H9 (cell line): ENCODE results near the gene MAP1LC3B. TPM values are rescaled to one million over a fixed set of nuclear protein-coding genes. Genes with fewer than 3 reads are reported as not detected.

ENCODE experiments used
- DNase-seq: peaks from one replicate; pipeline ENCODE4 v3.0.0-alpha.2; 2017
- H2AFZ ChIP-seq: one replicate; pipeline ENCODE4 v1.6.1; 2013; ENCODE audit warnings: mild to moderate bottlenecking, low read length, control low read depth, moderate library complexity
- H2AK5ac ChIP-seq: 2 replicates; pipeline ENCODE4 v1.6.1; 2013; ENCODE audit warnings: low read length, control low read depth, mixed read lengths; ENCODE audit not compliant: insufficient read length
- H2BK120ac ChIP-seq: one replicate; pipeline ENCODE4 v1.6.1; 2013; ENCODE audit warnings: low read depth, mild to moderate bottlenecking, low read length, control low read depth, inconsistent platforms; ENCODE audit not compliant: poor library complexity, severe bottlenecking
- H2BK12ac ChIP-seq: 2 replicates; pipeline ENCODE4 v1.6.1; 2013; ENCODE audit warnings: low read length, control low read depth, mixed read lengths, low read depth; ENCODE audit not compliant: insufficient read length
- H2BK15ac ChIP-seq: 2 replicates; pipeline ENCODE4 v1.6.1; 2013; ENCODE audit warnings: low read depth, low read length, control low read depth
- H2BK20ac ChIP-seq: one replicate; pipeline ENCODE4 v1.6.1; 2013; ENCODE audit warnings: low read depth, mild to moderate bottlenecking, low read length, control low read depth, inconsistent platforms; ENCODE audit not compliant: poor library complexity, severe bottlenecking
- H2BK5ac ChIP-seq: 2 replicates; pipeline ENCODE4 v1.6.1; 2013; ENCODE audit warnings: low read length, control low read depth, mixed read lengths; ENCODE audit not compliant: insufficient read length
- H3K14ac ChIP-seq: 2 replicates; pipeline ENCODE4 v1.6.1; 2013; ENCODE audit warnings: low read length, control low read depth; ENCODE audit not compliant: insufficient read depth
- H3K18ac ChIP-seq: 2 replicates; pipeline ENCODE4 v1.6.1; 2013; ENCODE audit warnings: low read depth, mild to moderate bottlenecking, mixed read lengths, low read length, control low read depth; ENCODE audit not compliant: insufficient read length
- H3K23ac ChIP-seq: 2 replicates; pipeline ENCODE4 v1.6.1; 2013; ENCODE audit warnings: low read length, control low read depth, mixed read lengths, low read depth; ENCODE audit not compliant: insufficient read length
- H3K23me2 ChIP-seq: 2 replicates; pipeline ENCODE4 v1.6.1; 2013; ENCODE audit warnings: low read depth, mild to moderate bottlenecking, mixed read lengths, low read length, control low read depth; ENCODE audit not compliant: insufficient read length, poor library complexity, severe bottlenecking
- H3K27ac ChIP-seq: 2 replicates; pipeline ENCODE4 v1.5.1; 2013; ENCODE audit warnings: low read length, control low read depth, mixed read lengths, low read depth; ENCODE audit not compliant: insufficient read length
- H3K27me3 ChIP-seq: 2 replicates; pipeline ENCODE4 v1.6.1; 2013; ENCODE audit warnings: low read length, control low read depth, inconsistent platforms; ENCODE audit not compliant: insufficient read depth
- H3K4ac ChIP-seq: 2 replicates; pipeline ENCODE4 v1.6.1; 2013; ENCODE audit warnings: low read depth, mild to moderate bottlenecking, control low read depth, inconsistent platforms, low read length, moderate library complexity
- H3K4me1 ChIP-seq: 2 replicates; pipeline ENCODE4 v1.6.1; 2013; ENCODE audit warnings: low read length, control low read depth, inconsistent platforms; ENCODE audit not compliant: insufficient read depth
- H3K4me2 ChIP-seq: 2 replicates; pipeline ENCODE4 v1.6.1; 2013; ENCODE audit warnings: low read length, control low read depth, mixed read lengths; ENCODE audit not compliant: insufficient read length, insufficient read depth
- H3K56ac ChIP-seq: 2 replicates; pipeline ENCODE4 v1.6.1; 2013; ENCODE audit warnings: low read depth, mild to moderate bottlenecking, mixed read lengths, low read length, control low read depth; ENCODE audit not compliant: insufficient read length
- H3K79me1 ChIP-seq: 2 replicates; pipeline ENCODE4 v1.6.1; 2013; ENCODE audit warnings: low read depth, mild to moderate bottlenecking, moderate library complexity, low read length, control low read depth, inconsistent platforms; ENCODE audit not compliant: insufficient read depth, poor library complexity, severe bottlenecking
- H3K79me2 ChIP-seq: 2 replicates; pipeline ENCODE4 v1.6.1; 2013; ENCODE audit warnings: low read length, control low read depth, inconsistent platforms; ENCODE audit not compliant: insufficient read depth
- H3K9ac ChIP-seq: 2 replicates; pipeline ENCODE4 v1.6.1; 2013; ENCODE audit warnings: low read length, control low read depth, mixed read lengths; ENCODE audit not compliant: insufficient read length; ENCODE audit errors: extremely low read depth
- H3K9me3 ChIP-seq: one replicate; pipeline ENCODE4 v1.6.1; 2013; ENCODE audit warnings: low read depth, low read length, inconsistent platforms; ENCODE audit not compliant: control insufficient read depth
- H3T11ph ChIP-seq: one replicate; pipeline ENCODE4 v1.6.1; 2013; ENCODE audit warnings: mild to moderate bottlenecking, low read length, control low read depth, inconsistent platforms
- H4K20me1 ChIP-seq: one replicate; pipeline ENCODE4 v1.6.1; 2013; ENCODE audit not compliant: control insufficient read depth, insufficient read length, insufficient read depth
- H4K5ac ChIP-seq: 2 replicates; pipeline ENCODE4 v1.6.1; 2013; ENCODE audit warnings: low read depth, mild to moderate bottlenecking, mixed read lengths, low read length, control low read depth; ENCODE audit not compliant: insufficient read length
- H4K8ac ChIP-seq: replicated peaks from 2 replicates; pipeline ENCODE4 v1.6.1; 2013; ENCODE audit warnings: low read length, control low read depth, mixed read lengths, low read depth; ENCODE audit not compliant: insufficient read length
- H4K91ac ChIP-seq: 2 replicates; pipeline ENCODE4 v1.6.1; 2013; ENCODE audit warnings: low read depth, mild to moderate bottlenecking, moderate library complexity, mixed read lengths, low read length, control low read depth; ENCODE audit not compliant: insufficient read length
- H3K27ac Mint-ChIP-seq, 3 experiments: 2 replicates in 2 of 3; 3 replicates in 1 of 3; pipeline ENCODE4 v1.8.0; 2020 to 2021; ENCODE audit warnings: mixed read lengths in 3 of 3, mild to moderate bottlenecking in 1 of 3, moderate library complexity in 1 of 3
- H3K27me3 Mint-ChIP-seq: 2 replicates; pipeline ENCODE4 v1.8.0; 2021; ENCODE audit warnings: low read depth, mild to moderate bottlenecking, moderate library complexity, mixed read lengths
- H3K36me3 Mint-ChIP-seq, 3 experiments: 2 replicates in 2 of 3; 3 replicates in 1 of 3; pipeline ENCODE4 v1.8.0; 2020 to 2021; ENCODE audit warnings: low read depth in 3 of 3, mixed read lengths in 3 of 3; ENCODE audit not compliant: insufficient read depth in 1 of 3
- H3K4me1 Mint-ChIP-seq, 2 experiments: 2 replicates each; pipeline ENCODE4 v1.8.0; 2020; ENCODE audit warnings: mixed read lengths in 2 of 2
- H3K4me3 Mint-ChIP-seq, 2 experiments: 2 replicates in 1 of 2; 3 replicates in 1 of 2; pipeline ENCODE4 v1.8.0; 2020 to 2021; ENCODE audit warnings: mild to moderate bottlenecking in 2 of 2, mixed read lengths in 2 of 2, moderate library complexity in 1 of 2
- H3K9me3 Mint-ChIP-seq, 2 experiments: 2 replicates in 1 of 2; 3 replicates in 1 of 2; pipeline ENCODE4 v1.8.0; 2020; ENCODE audit warnings: mild to moderate bottlenecking in 2 of 2, mixed read lengths in 2 of 2, moderate library complexity in 1 of 2
- CTCF ChIP-seq: fragments of 200-600 bp; sonication (generic); conservative IDR thresholded peaks from 3 replicates; pipeline ENCODE4 v1.8.0; 2021; ENCODE audit warnings: antibody characterized with exemption, mild to moderate bottlenecking
- WGBS: extraction: QIAGEN DNeasy Blood & Tissue Kit; methylation state at CpG from one replicate; pipeline ENCODE4 v1.1.7; 2013; ENCODE audit warnings: missing lambda C conversion rate, low lambda C conversion rate, mixed read lengths; ENCODE audit not compliant: insufficient read length; ENCODE audit errors: extremely low coverage; 5-methylcytosine and 5-hydroxymethylcytosine counted together
- total RNA-seq: library from RNA; stranded (reverse); gene quantifications from 2 replicates; pipeline ENCODE4 v1.2.1, GENCODE V29; 2021

The MAP1LC3B gene
- total RNA-seq, 1 experiment from 2014 or later: 47.1 TPM

- Histone ChIP-seq H3K79me1 (no peaks in the 10 kb centered on the region), H4K20me1 (peaks cover 2% of the 10 kb centered on the region), H2BK12ac (no peak overlapping the region), H3K56ac (no peak overlapping the region), H3K14ac (no peak overlapping the region), H4K8ac (no peak overlapping the region), H2AK5ac (no peak overlapping the region), H2AFZ (no peak overlapping the region), H2BK15ac (no peak overlapping the region), H3K27me3 (no peaks in the 10 kb centered on the region), H3K4ac (no peak overlapping the region), H2BK120ac (no peak overlapping the region), H3K23me2 (no peaks in the 10 kb centered on the region), H3K9ac (no peak overlapping the region), H3K4me2 (no peak overlapping the region), H3K79me2 (no peaks in the 10 kb centered on the region), H4K5ac (no peak overlapping the region), H2BK5ac (no peak overlapping the region), H3T11ph (no peak overlapping the region), H2BK20ac (no peak overlapping the region), H4K91ac (no peak overlapping the region), H3K9me3 (no peaks in the 10 kb centered on the region), H3K23ac (no peak overlapping the region), H3K18ac (no peak overlapping the region), H3K27ac (no peak overlapping the region), H3K4me1 (no peaks in the 10 kb centered on the region)
- TF ChIP-seq CTCF: no peak
- H3K27me3 Mint-ChIP-seq: no peaks in the 10 kb centered on the region
- no peaks in the 10 kb centered on the region; a peak in 1 of 5 replicates for H3K9me3 Mint-ChIP-seq
- peaks cover 23 to 65% (median 65%) of the 10 kb centered on the region in 3 experiments; a peak in 6 of 7 replicates for H3K36me3 Mint-ChIP-seq
- H3K4me3 Mint-ChIP-seq: no peak overlapping the region
- H3K27ac Mint-ChIP-seq: no peak overlapping the region
- DNase-seq: no peak
- WGBS: no CpG with 5 or more reads among the region's 13 CpGs
- H3K4me1 Mint-ChIP-seq: peaks cover 5 to 9% of the 10 kb centered on the region in 2 experiments
These were observed 25.4 kb downstream of the MAP1LC3B start for GRCh38 chr16:87417528-87417910.
